GM19025 (cell line): ENCODE measurements around the gene AHNAK.
"Not testable (repeated sequence)": the region's sequence is repeated elsewhere in the genome, so short reads cannot be mapped to it uniquely, and the experiment has no call there.

Source experiments
- ATAC-seq: cut with Tn5 transposase; IDR thresholded peaks from one replicate; pipeline ENCODE4 v1.9.1; 2021; ENCODE audit warnings: mild to moderate bottlenecking, low read depth, moderate library complexity; ENCODE audit not compliant: unreplicated experiment

The AHNAK gene

GRCh38 chr11:62573006-62573591, 26.5 kb upstream of the AHNAK start:
- no peak for ATAC-seq

GRCh38 chr11:62572431-62572830, 25.8 kb upstream of the AHNAK start:
- no peak for ATAC-seq

GRCh38 chr11:62571493-62571892, 24.9 kb upstream of the AHNAK start:
- ATAC-seq, result not testable (repeated sequence)

GRCh38 chr11:62570903-62571302, 24.3 kb upstream of the AHNAK start:
- ATAC-seq, result not testable (repeated sequence)

- no peak for ATAC-seq
Measured at GRCh38 chr11:62569611-62570010, 23.0 kb upstream of the AHNAK start.

GRCh38 chr11:62567018-62567633, 20.5 kb upstream of the AHNAK start:
- no peak for ATAC-seq

GRCh38 chr11:62566247-62566646, 19.6 kb upstream of the AHNAK start:
- no peak for ATAC-seq

- ATAC-seq, result no peak
Measured at GRCh38 chr11:62565100-62565802, 18.6 kb upstream of the AHNAK start.

GRCh38 chr11:62561677-62562230, 15.1 kb upstream of the AHNAK start:
- ATAC-seq, result not testable (repeated sequence)

- ATAC-seq, result no peak
Measured at GRCh38 chr11:62560566-62561103, 14.0 kb upstream of the AHNAK start.

- not testable (repeated sequence) for ATAC-seq
Measured at GRCh38 chr11:62559626-62560025, 13.0 kb upstream of the AHNAK start.

- ATAC-seq, result no peak
Measured at GRCh38 chr11:62559204-62559603, 12.6 kb upstream of the AHNAK start.

GRCh38 chr11:62558669-62559068, 12.1 kb upstream of the AHNAK start:
- no peak for ATAC-seq

GRCh38 chr11:62556875-62557631, 10.4 kb upstream of the AHNAK start:
- ATAC-seq, result peak; percentile 27

GRCh38 chr11:62556108-62556874, 9.7 kb upstream of the AHNAK start:
- peak; percentile 36 for ATAC-seq

GRCh38 chr11:62555464-62556107, 9.0 kb upstream of the AHNAK start:
- no peak for ATAC-seq

GRCh38 chr11:62554387-62555167, 8.0 kb upstream of the AHNAK start:
- no peak for ATAC-seq

GRCh38 chr11:62553839-62554361, 7.3 kb upstream of the AHNAK start:
- no peak for ATAC-seq
